ENCODE results near the gene WDR47.

- TF ChIP-seq CTCF (conservative IDR thresholded peaks at IDR 0.05) = no peak
- no peak for TF ChIP-seq EZH2 (IDR thresholded peaks at IDR 0.05; ENCODE audit: low read depth)
These were observed 105.7 kb downstream of the WDR47 start for GRCh38 chr1:108936170-108936569.

All from PC-9 (cell line).